Activated CD4-positive, alpha-beta T cell treated with anti-CD3 and anti-CD28 coated beads for 24 hours (primary cell): ENCODE results near the gene UNC13B.
"Not testable (repeated sequence)": the region's sequence is repeated elsewhere in the genome, so short reads cannot be mapped to it uniquely, and the experiment has no call there.

Experiments
- DNase-seq, 2 donors: peaks; one replicate each; pipeline ENCODE4 v3.0.0-alpha.2; 2020; ENCODE audit warnings: low read depth in 2 of 2

The UNC13B gene

GRCh38 chr9:35163413-35163812 lies 1.6 kb downstream of the UNC13B start:
- no peak for DNase-seq

GRCh38 chr9:35164711-35165110 lies 2.9 kb downstream of the UNC13B start:
- no peak for DNase-seq

DNA sequence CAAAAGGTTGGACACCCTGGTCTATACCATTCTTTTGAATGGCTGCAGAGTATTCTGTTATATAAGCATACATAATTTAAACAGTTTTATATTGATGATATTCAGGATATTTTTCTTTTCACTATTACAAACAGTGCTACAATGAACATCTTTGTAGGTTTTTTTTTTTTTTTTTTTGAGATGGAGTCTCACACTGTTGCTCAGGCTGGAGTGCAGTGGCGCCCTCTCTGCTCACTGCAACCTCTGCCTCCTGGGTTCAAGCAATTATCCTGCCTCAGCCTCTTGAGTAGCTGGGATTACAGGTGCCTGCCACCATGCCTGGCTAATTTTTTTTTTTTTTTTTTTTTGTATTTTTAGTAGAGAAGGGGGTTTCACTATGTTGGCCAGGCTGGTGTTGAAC lies 5.6 kb downstream of the UNC13B start:
- DNase-seq = not testable (repeated sequence)

GRCh38 chr9:35168963-35169362 lies 7.2 kb downstream of the UNC13B start:
- no peak for DNase-seq

DNA sequence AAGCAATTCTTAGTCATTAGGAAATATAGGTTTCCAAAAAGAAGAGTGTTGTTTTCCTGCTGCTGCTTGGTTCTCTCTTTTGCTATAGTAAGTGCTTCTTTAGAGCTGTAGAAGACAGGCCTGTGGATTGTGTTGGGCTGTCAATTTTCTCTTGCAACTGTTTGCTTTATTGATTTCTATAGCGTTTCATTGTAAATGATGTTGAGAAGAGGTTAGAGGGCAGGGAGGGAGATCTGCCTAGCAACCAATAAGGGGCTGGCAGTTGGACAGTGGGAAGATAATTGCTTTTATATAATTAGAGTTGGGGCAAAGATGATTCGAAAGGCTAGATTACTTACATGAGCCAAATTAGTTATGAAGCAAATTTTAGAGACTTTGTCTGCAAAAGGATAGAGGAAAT lies 11.1 kb downstream of the UNC13B start:
- no peak for DNase-seq

DNA sequence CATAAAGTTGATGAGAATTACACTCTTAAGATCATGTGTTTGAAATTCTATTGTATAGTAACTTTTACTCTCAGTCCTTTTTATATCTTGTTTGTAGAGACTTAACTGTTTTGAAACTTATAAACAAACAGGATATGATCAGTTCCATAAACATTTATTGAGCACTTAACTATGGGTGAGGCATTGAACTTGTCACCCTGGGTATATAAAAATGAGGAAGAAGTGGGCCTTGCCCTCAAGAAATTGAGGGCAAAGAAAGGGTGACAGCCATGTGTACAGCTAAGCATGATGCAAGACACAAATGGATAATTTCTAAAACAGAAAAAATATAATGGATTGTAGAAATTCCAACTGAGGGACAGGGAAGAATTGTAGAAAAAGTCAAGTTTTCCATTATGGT lies 15.7 kb downstream of the UNC13B start:
- DNase-seq = no peak

DNA sequence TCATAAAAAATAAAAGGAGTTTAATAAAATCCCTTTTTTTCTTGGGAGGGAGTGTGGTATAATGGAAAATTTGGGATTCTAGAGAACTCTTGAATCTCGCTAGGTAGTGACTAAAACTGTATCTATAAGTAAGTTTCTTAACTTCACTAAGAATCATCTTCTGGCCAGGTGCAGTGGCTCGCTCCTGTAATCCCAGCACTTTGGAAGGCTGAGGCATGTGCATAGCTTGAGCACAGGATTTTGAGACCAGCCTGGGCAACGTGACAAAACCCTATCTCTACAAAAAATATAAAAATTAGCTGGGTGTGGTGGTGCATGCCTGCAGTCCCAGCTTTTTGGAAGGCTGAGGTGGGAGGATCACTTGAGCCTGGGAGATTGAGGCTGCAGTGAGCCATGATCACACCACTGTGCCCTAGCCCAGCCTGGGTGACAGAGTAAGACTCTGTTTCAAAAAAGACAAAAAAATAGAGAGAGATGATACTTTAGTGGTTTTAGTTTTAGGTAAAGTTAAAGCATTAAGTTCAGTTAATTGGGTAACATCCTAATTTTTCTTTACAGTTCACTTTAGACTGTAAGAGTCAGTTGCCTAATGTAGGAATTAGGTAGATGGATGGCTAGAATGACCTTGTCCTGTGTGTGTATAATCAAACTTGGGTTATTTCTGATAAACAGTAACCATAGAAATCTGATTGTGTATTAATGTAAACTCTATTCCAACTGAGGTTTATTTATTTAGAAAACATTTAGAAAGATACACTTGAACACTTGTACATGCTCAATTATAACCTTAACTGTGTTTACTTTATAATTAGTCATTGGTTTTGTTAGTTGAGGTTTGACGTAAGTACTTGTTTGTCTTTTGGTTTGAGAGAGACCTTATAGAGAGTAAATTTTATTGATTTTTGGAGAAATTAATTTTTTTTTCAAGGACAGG lies 17.8 kb downstream of the UNC13B start:
- no peak for DNase-seq

- DNase-seq = no peak
These were observed 19.0 kb downstream of the UNC13B start for GRCh38 chr9:35180801-35181200.

DNA sequence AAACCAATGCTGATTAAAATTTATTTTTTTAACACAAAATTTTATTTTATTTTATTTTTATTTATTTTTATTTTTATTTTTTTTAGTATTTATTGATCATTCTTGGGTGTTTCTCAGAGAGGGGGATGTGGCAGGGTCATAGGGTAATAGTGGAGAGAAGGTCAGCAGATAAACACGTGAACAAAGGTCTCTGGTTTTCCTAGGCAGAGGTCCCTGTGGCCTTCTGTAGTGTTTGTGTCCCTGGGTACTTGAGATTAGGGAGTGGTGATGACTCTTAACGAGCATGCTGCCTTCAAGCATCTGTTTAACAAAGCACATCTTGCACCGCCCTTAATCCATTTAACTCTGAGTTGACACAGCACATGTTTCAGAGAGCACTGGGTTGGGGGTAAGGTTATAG lies 20.6 kb downstream of the UNC13B start:
- DNase-seq = not testable (repeated sequence)

DNA sequence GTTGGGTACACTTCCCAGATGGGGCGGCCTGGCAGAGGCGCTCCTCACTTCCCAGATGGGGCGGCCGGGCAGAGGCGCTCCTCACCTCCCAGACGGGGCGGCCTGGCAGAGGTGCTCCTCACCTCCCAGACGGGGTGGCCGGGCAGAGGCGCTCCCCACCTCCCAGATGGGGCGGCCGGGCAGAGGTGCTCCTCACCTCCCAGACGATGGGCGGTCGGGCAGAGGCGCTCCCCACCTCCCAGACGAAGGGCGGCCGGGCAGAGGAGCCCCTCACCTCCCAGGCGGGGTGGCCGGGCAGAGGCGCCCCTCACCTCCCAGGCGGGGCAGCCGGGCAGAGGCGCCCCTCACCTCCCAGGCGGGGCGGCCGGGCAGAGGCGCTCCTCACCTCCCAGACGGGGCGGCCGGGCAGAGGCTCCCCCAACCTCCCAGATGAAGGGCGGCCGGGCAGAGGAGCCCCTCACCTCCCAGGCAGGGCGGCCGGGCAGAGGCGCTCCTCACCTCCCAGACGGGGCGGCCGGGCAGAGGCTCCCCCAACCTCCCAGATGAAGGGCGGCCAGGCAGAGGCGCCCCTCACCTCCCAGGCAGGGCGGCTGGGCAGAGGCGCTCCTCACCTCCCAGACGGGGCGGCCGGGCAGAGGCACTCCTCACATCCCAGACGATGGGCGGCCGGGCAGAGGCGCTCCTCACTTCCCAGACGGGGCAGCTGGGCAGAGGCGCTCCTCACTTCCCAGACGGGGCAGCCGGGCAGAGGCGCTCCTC lies 21.4 kb downstream of the UNC13B start:
- DNase-seq = not testable (repeated sequence)

DNA sequence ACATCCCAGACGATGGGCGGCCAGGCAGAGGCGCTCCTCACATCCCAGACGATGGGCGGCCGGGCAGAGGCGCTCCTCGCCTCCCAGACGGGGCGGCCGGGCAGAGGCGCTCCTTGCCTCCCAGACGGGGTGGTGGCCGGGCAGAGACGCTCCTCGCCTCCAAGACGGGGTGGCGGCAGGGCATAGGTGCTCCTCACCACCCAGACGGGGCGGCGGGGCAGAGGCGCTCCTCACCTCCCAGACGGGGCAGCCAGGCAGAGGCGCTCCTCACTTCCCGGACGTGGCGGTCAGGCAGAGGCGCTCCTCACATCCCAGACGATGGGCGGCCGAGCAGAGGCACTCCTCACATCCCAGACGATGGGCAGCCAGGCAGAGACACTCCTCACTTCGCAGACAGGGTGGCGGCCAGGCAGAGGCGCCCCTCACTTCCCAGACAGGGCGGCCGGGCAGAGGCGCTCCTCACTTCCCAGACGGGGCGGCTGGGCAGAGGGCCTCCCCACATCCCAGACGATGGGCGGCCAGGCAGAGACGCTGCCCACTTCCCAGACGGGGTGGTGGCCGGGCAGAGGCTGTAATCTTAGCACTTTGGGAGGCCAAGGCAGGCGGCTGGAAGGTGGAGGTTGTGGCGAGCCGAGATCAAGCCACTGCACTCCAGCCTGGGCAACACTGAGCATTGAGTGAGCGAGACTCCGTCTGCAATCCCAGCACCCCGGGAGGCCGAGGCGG lies 22.1 kb downstream of the UNC13B start:
- not testable (repeated sequence) for DNase-seq

- no peak for DNase-seq
These were observed 24.7 kb downstream of the UNC13B start for GRCh38 chr9:35186524-35186923.

DNA sequence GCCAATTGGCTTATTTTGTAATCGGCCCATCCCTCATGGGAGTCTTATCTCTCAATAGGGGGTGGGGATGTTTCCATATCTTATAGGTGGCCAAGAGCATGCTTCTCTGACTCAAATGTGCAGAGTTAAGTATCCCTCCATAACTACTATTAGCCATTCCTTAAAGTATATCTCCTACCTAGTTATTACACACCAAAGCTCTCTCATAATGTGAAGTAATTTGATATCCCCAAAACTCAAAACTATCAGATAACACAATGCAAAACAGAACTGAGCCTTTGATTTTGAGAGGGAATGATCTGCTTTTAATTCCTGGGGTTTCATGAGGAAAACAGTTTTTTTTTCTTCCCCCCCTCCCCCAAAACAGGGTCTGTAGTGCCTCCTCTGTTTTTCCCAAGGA lies 28.4 kb downstream of the UNC13B start:
- no peak for DNase-seq

DNA sequence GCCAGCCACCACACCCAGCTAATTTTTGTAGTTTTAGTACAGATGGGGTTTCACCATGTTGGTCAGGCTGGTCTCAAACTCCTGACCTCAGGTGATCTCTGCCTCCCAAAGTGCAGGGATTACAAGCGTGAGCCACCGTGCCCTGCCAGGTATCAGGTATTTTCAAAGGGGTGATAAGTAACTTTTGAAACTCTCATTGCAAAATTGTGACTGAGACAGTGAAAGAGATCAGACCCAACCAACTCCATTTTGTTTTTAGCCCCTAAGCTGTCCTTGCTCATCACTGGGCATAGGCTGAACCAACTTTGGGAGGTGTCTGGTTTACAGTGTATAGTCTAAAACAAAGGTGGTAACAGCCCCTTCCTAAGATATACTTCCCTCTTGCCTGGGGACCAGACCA lies 29.3 kb downstream of the UNC13B start:
- DNase-seq = no peak

DNA sequence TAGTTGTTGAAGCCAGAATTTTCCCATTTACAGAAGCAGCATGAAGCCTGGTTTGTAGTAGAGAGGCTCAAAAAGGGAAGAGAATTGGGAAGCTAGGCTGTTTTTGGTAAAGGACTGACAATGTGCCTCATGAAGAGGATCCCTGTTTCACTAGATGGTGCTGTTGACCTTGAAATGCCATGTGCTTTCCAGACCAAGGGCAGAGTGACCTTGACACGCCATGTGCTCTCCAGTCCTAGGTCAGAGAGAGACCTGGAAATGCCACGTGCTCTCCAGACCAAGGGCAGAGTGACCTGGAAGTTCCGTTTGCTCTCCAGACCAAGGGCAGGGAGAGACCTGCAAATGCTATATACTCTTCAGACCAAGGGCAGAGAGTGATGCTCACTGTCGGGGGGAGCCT lies 32.0 kb downstream of the UNC13B start:
- DNase-seq = no peak

- DNase-seq = no peak
These were observed 33.9 kb downstream of the UNC13B start for GRCh38 chr9:35195683-35196082.

- DNase-seq = no peak
These were observed 36.4 kb downstream of the UNC13B start for GRCh38 chr9:35198191-35198590.

DNA sequence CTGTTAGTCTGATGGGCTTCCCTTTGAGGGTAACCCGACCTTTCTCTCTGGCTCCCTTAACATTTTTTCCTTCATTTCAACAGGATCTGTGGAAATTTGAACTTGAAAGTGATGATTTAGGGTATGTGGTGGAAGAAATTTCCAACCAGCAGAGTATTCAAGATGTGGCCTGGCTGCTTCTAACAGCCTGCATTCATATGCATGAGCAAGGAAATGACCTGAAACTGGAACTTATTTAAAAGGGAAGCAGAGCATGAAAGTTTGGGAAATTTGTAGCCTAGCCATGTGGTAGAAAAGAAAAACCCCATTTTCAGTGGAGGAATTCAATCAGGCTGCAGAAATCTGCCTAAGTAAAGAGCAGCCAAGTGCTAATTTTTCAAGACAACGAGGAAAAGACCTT lies 41.7 kb downstream of the UNC13B start:
- no peak for DNase-seq

DNA sequence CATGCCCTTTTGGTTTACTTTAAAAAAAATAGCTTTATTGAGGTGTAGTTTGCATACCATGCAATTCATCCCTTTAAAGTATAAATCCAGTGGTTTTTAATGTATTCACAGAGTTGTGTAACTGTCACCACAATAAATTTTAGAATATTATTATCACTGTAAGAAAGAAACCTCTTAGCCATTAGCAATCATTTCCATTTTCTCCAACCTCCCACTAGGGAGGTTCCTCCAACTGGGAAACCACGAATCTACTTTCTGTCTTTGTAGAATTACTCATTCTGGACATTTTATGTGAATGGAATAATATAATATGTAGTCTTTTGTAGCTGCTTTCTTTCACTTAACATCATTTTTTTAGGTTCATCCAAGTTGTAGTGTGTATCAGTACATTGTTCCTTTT lies 43.5 kb downstream of the UNC13B start:
- DNase-seq = no peak

GRCh38 chr9:35211854-35212253 lies 50.0 kb downstream of the UNC13B start:
- DNase-seq = no peak

DNA sequence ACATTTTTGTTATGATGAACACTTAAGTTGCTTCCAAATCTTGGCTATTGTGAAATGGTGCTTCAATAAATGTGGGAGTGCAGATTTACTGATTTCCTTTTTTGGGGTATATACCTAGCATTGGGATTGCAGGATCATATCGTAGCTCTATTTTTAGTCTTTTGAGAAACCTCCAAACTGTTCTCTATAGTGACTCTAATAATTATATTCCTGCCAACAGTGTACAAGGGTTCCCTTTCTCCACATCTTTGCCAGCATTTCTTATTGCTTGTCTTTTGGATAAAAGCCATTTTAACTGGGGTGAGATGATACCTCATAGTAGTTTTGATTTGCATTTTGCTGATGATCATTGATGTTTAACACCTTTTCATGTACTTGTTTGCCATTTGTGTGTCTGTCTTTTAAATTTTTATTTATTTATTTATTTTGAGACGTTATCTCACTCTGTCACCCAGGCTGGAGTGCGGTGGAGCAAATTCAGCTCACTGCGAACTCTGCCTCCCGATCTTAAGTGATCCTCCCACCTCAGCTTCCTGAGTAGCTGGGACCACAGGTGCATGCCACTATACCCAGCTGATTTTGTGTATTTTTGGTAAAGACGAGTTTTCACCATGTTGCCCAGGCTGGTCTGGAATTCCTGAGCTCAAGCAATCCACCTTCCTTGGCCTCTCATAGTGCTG lies 59.0 kb downstream of the UNC13B start:
- DNase-seq = no peak

GRCh38 chr9:35225677-35226076 lies 63.9 kb downstream of the UNC13B start:
- no peak for DNase-seq
